Amniotic epithelial cell (primary cell): ENCODE measurements around the gene NDUFA12.

Source experiments
- DNase-seq: peaks from one replicate; pipeline ENCODE4 v3.0.0-alpha.2; 2010; ENCODE audit warnings: low read depth

The NDUFA12 gene

DNA sequence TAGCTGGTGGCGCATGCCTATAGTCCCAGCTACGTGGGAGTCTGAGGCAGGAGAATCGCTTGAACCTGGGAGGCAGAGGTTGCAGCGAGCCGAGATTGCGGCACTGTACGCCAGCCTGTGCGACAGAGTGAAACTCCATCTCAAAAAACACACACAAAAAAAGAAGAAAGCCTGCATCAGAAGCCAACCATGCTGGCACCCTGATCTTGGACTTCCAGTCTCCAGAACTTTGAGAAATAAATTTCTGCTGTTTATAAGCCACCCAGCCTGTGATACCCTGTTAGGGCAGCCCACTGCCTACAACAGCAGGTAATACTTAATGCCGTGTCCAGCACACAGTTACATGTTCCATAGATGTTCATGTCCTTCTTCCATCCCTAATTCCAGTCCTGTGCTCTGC lies 62.7 kb downstream of the NDUFA12 start:
- no peak for DNase-seq

DNA sequence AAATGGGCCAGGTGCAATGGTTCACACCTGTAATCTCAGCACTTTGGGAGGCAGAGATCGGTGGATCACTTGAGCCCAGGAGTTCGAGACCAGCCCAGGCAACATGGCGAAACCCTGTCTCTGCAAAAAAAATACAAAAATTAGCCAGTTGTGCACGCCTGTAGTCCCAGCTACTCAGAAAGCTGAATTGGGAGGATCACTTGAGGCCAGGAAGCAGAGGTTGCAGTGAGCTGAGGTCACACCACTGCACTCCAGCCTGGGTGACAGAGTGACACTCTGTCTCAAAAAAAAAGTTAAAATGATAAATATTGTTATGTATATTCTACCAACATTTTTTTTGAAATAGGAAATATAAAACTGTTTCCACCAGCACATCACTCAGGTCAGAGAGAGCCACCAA lies 64.9 kb downstream of the NDUFA12 start:
- no peak for DNase-seq

DNA sequence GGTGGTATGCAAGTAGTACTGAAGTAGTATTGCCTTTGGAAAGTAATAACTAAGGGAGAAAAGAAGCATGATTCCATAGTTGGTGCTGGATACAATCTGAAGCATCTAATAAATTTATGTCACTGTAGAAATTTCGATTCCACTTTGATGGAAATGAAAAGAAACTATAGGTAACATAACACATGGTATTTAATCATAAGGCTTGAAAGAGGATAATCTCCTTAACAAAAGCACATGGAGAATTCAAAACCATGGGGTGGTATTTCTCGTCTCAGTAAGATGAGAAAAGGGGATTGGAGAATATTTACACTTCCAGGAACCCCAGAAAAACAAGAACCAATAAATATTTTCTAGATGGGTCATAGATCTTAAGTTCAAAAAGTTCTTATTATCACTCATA lies 72.7 kb downstream of the NDUFA12 start:
- no peak for DNase-seq

DNA sequence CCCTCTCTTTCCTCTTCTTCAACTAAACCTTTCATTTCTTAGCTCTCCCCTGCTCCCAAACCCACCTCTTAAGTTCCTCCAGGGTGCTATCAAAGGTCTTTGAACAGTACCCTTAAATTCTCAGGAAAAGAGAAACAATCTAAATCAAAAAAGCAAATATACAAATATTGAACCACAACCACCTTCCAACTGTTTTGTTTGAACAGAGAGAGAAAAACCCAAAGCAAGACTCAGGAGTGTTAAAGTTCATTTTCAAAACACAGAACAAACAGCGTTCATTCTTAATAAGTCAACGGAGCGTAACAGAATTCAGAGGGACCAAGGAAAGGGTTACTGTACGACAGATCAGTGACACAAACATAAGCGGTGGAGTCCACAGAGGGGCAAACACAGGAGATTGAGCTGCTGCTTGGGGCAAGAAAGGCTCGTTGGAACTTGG lies 73.3 kb downstream of the NDUFA12 start:
- no peak for DNase-seq

DNA sequence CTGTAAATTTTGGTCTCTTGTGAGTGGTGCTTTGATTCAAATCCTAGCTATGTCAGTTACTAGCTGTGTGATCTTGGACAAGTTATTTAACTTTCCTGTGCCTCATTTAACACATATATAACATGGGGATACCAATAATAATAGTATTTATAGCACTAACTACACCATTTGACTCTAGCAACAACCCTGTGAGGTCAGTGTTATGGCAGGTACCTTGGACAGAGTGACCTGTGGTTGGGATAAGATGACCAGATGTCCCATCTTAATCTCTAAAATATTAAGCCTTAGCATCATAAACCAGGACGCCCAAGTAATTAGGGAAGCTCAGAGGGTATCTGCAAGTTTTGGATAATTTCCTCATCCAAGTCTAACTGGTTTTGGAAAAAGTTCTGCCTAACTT lies 73.7 kb downstream of the NDUFA12 start:
- no peak for DNase-seq

DNA sequence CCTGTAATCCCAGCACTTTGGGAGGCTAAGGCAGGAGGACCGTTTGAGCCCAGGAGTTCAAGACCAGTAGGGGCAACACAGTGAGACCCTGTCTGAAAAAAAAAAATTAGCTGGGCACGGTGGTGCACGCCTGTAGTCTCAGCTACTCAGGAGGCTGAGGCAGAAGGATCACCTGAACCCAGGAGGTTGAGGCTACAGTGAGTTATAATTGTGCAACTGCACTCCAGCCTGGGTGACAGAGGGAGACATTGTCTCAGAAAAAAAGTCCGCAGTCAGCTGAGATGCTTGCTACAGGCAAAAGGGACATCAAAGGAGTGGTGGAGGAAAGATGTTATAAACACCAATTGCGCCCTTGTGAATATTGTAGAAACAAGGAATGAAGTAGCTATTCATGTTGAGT lies 77.8 kb downstream of the NDUFA12 start:
- no peak for DNase-seq

DNA sequence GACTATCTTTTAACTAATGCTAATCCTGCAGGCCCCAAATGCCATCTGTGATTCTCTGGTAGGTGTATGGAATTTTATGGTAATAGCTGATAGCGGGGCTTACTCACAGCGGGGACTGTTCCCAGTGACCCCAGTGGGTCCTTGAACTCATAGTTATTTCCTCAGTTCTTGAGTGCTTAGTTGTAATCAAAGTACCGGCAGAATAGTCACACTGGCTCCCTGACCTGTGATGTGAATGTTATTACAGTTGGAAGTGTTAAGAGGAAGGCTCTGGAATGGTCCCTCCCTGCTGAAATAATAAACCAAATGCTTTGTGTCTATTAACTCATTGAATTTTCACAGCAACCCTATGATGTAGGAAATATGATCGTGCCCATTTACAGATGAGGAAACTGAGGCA lies 78.3 kb downstream of the NDUFA12 start:
- DNase-seq: no peak

DNA sequence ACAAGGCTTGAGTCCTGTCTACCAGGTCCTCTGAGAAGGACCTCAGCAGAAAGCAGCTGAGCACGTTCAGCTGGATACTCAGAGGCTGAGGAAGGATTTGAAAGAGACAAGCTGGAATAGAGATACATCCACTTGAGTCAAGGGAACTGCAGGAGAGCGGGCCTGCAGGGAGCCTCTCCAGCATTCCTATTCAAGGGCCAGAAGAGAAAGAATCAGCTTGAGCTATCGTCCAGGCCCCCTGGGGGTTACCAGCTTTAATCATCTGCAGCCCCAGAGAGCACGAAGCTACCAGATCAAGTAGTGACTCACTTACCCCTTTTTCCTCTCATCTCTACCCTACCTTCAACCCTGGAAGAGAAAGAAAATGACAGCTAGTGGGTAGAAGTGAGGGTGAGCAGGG lies 80.9 kb downstream of the NDUFA12 start:
- DNase-seq: no peak
